CD14-positive monocyte (primary cell): Measurements from ENCODE around the gene LGALS9B. TPM values are rescaled to one million over a fixed set of nuclear protein-coding genes. Genes with fewer than 3 reads are reported as not detected.
"Not testable (repeated sequence)": the region's sequence is repeated elsewhere in the genome, so short reads cannot be mapped to it uniquely, and the experiment has no call there.

ENCODE experiments used
- DNase-seq, 3 donors: peaks; one replicate each; pipeline ENCODE4 v3.0.0-alpha.2; 2011 to 2022
- H2AFZ ChIP-seq: 2 replicates; pipeline ENCODE4 v1.6.0; 2012; ENCODE audit warnings: mild to moderate bottlenecking, low read depth, low read length, inconsistent platforms; ENCODE audit not compliant: insufficient read depth, poor library complexity, severe bottlenecking
- H3K27ac ChIP-seq, 2 donors: 1 replicate in 1 of 2; 2 replicates in 1 of 2; pipeline ENCODE4 v1.5.1; 2012 to 2013; ENCODE audit warnings: low read length in 2 of 2, control low read depth in 1 of 2, inconsistent platforms in 1 of 2, low read depth in 1 of 2, mild to moderate bottlenecking in 1 of 2
- H3K27me3 ChIP-seq, 2 donors: one replicate each; pipeline versions ENCODE4 v1.6.0 to v1.6.1; 2011 to 2013; ENCODE audit warnings: low read length in 2 of 2; ENCODE audit not compliant: control insufficient read depth in 2 of 2, insufficient read depth in 2 of 2
- H3K36me3 ChIP-seq, 2 donors: replicated peaks in 1 of 2; 1 replicate in 1 of 2; 2 replicates in 1 of 2; pipeline versions ENCODE4 v1.5.1 to v1.6.1; 2012 to 2013; ENCODE audit warnings: low read length in 2 of 2, control low read depth in 1 of 2, inconsistent platforms in 1 of 2, mild to moderate bottlenecking in 1 of 2; ENCODE audit not compliant: insufficient read depth in 2 of 2, control insufficient read depth in 1 of 2
- H3K4me1 ChIP-seq, 2 donors: 1 replicate in 1 of 2; 2 replicates in 1 of 2; pipeline versions ENCODE4 v1.5.1 to v1.6.1; 2012 to 2013; ENCODE audit warnings: low read length in 2 of 2, control low read depth in 1 of 2, inconsistent platforms in 1 of 2, mild to moderate bottlenecking in 1 of 2, moderate library complexity in 1 of 2; ENCODE audit not compliant: insufficient read depth in 2 of 2, control insufficient read depth in 1 of 2
- H3K4me2 ChIP-seq: replicated peaks from 2 replicates; pipeline ENCODE3; 2012; ENCODE audit warnings: low read length, moderate library complexity, mild to moderate bottlenecking; ENCODE audit not compliant: poor library complexity, severe bottlenecking; ENCODE audit errors: extremely low read depth
- H3K4me3 ChIP-seq, 3 experiments: fragments of 200-600 bp in 1 of 3; sonication (generic) in 1 of 3; replicated peaks in 1 of 3; 1 replicate in 2 of 3; 2 replicates in 1 of 3; pipeline ENCODE4 v1.5.1; 2011 to 2013; ENCODE audit warnings: low read length in 3 of 3, mild to moderate bottlenecking in 3 of 3, control low read depth in 2 of 3, low read depth in 2 of 3, inconsistent platforms in 1 of 3, moderate library complexity in 1 of 3
- H3K79me2 ChIP-seq: 2 replicates; pipeline ENCODE4 v1.6.0; 2012; ENCODE audit warnings: mild to moderate bottlenecking, control low read depth, inconsistent platforms, low read length, moderate library complexity; ENCODE audit not compliant: insufficient read depth
- H3K9ac ChIP-seq: 2 replicates; pipeline ENCODE4 v1.6.0; 2017; ENCODE audit warnings: low read length, mild to moderate bottlenecking; ENCODE audit not compliant: insufficient read depth, poor library complexity, severe bottlenecking
- H3K9me3 ChIP-seq, 2 donors: replicated peaks in 1 of 2; 1 replicate in 1 of 2; 2 replicates in 1 of 2; pipeline versions ENCODE4 v1.5.1 to v1.6.1; 2012 to 2013; ENCODE audit warnings: low read length in 2 of 2, control low read depth in 1 of 2; ENCODE audit not compliant: control insufficient read depth in 1 of 2, insufficient read depth in 1 of 2
- H4K20me1 ChIP-seq: 2 replicates; pipeline ENCODE4 v1.6.0; 2012; ENCODE audit warnings: mild to moderate bottlenecking, low read length, control low read depth, moderate library complexity; ENCODE audit not compliant: insufficient read depth
- H3K27ac Mint-ChIP-seq, 7 donors: one replicate each; pipeline ENCODE4 v1.8.0; 2020; ENCODE audit warnings: mild to moderate bottlenecking in 7 of 7, mixed read lengths in 7 of 7, moderate library complexity in 6 of 7, inconsistent platforms in 2 of 7
- H3K27me3 Mint-ChIP-seq, 3 donors: one replicate each; pipeline ENCODE4 v1.8.0; 2021 to 2022; ENCODE audit warnings: low read depth in 3 of 3, mild to moderate bottlenecking in 3 of 3, mixed read lengths in 3 of 3, moderate library complexity in 3 of 3, inconsistent platforms in 1 of 3
- H3K36me3 Mint-ChIP-seq, 2 donors: one replicate each; pipeline ENCODE4 v1.8.0; 2020; ENCODE audit warnings: mixed read lengths in 2 of 2, inconsistent platforms in 1 of 2, mild to moderate bottlenecking in 1 of 2
- H3K4me1 Mint-ChIP-seq: one replicate; pipeline ENCODE4 v1.8.0; 2020; ENCODE audit warnings: mild to moderate bottlenecking, mixed read lengths
- H3K4me3 Mint-ChIP-seq, 2 donors: one replicate each; pipeline ENCODE4 v1.8.0; 2020; ENCODE audit warnings: mild to moderate bottlenecking in 2 of 2, mixed read lengths in 2 of 2, moderate library complexity in 1 of 2
- H3K9me3 Mint-ChIP-seq, 7 donors: one replicate each; pipeline ENCODE4 v1.8.0; 2020 to 2022; ENCODE audit warnings: mixed read lengths in 7 of 7, mild to moderate bottlenecking in 6 of 7, moderate library complexity in 6 of 7, inconsistent platforms in 2 of 7
- WGBS: methylation state at CpG from one replicate; pipeline ENCODE4 v1.1.5; 2013; ENCODE audit warnings: missing lambda C conversion rate; ENCODE audit not compliant: insufficient coverage; 5-methylcytosine and 5-hydroxymethylcytosine counted together
- intact Hi-C, 2 donors: fragments of 100-400 bp; cut with micrococcal nuclease; formaldehyde crosslinking; loops; one replicate each; pipeline versions ENCODE4 v1.15.0 to v1.15.1; 2023
- polyA plus RNA-seq, 3 donors: library from polyadenylated mRNA; depleted of rRNA in 1 of 3; unstranded in 2 of 3; stranded (reverse) in 1 of 3; fragments of 300-500 nt in 2 of 3; fragments of >200 nt in 1 of 3; fragmentation: Illumina TruSeq in 2 of 3; gene quantifications; 1 replicate in 2 of 3; 2 replicates in 1 of 3; pipeline ENCODE4 v1.2.3, GENCODE V29; 2012 to 2021

The LGALS9B gene
- polyA plus RNA-seq, 3 donors: not detected

- DNase-seq, H3K4me3 ChIP-seq, H3K79me2 ChIP-seq, H4K20me1 ChIP-seq, H3K4me1 Mint-ChIP-seq, H2AFZ ChIP-seq, H3K27ac ChIP-seq, H3K9me3 ChIP-seq, H3K27ac Mint-ChIP-seq, H3K36me3 Mint-ChIP-seq, H3K4me2 ChIP-seq, H3K9ac ChIP-seq, H3K27me3 Mint-ChIP-seq, H3K4me3 Mint-ChIP-seq, H3K36me3 ChIP-seq, H3K27me3 ChIP-seq, H3K9me3 Mint-ChIP-seq, H3K4me1 ChIP-seq, intact Hi-C loops: not testable (repeated sequence)
- no CpG with 5 or more reads among the region's 12 CpGs for WGBS
Observed at GRCh38 chr17:20465535-20465934, 1.8 kb downstream of the LGALS9B start.

- H2AFZ ChIP-seq, H3K4me1 Mint-ChIP-seq, H4K20me1 ChIP-seq, DNase-seq, H3K4me3 Mint-ChIP-seq, H3K27ac Mint-ChIP-seq, H3K9me3 Mint-ChIP-seq, H3K36me3 Mint-ChIP-seq, intact Hi-C loops, H3K9me3 ChIP-seq, H3K4me3 ChIP-seq, H3K4me1 ChIP-seq, H3K79me2 ChIP-seq, H3K36me3 ChIP-seq, H3K9ac ChIP-seq, H3K27ac ChIP-seq, H3K27me3 Mint-ChIP-seq, H3K4me2 ChIP-seq, H3K27me3 ChIP-seq: not testable (repeated sequence)
- no CpG with 5 or more reads among the region's 9 CpGs for WGBS
Observed at GRCh38 chr17:20464854-20465414, 2.4 kb downstream of the LGALS9B start.

DNA sequence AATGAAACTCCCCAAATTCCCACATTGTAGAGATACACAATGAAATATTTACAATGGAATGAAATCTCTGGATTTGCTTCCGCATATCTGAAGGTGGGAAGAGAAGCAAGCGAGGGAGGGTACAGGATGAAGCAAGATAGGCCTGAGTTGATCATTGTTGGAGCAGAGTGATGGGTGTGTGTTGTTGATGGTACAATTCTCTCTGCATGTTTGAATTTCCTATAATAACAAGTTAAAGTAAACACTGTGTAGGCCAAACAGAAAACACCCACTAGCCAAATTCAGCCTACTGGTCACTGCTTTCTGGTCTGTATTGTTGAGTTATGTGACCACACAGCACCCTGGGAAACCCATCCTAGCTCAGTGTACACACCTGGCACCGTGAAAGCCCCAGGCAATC is 5.2 kb downstream of the LGALS9B start:
- H3K9ac ChIP-seq, intact Hi-C loops, H3K27me3 Mint-ChIP-seq, H3K4me3 ChIP-seq, H3K4me2 ChIP-seq, H3K36me3 ChIP-seq, H4K20me1 ChIP-seq, DNase-seq, H3K27me3 ChIP-seq, H3K27ac Mint-ChIP-seq, H2AFZ ChIP-seq, H3K27ac ChIP-seq, H3K4me3 Mint-ChIP-seq, H3K4me1 Mint-ChIP-seq, H3K9me3 Mint-ChIP-seq, H3K9me3 ChIP-seq, H3K36me3 Mint-ChIP-seq, H3K79me2 ChIP-seq, H3K4me1 ChIP-seq: not testable (repeated sequence)
- no CpG with 5 or more reads among the region's 3 CpGs for WGBS

DNA sequence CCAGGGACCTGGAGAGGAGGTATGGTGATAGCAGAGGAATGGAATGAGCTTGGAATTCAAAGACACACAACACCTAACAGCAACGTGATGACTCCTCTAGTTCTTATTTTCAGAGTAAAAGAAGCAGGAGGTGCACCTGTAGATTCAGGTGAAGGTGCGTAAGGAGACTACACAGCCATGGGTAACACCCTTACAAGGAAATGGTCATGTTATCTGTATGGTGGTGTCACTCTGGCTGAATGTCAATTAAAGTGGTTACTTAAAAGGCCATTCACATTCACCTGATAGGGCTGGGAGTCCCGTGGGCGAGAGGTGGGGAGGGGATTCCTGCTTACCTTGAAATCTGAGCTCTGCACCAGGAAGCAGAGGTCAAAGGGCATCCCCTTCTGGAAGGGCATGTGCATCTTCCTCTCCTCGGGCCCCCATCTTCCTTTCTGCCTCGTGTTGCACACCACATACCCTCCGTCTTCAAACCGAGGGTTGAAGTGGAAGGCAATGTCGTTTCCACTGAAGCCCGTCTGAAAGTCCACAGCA is 9.4 kb downstream of the LGALS9B start:
- intact Hi-C loops, H3K9me3 Mint-ChIP-seq, H3K36me3 ChIP-seq, H3K4me1 Mint-ChIP-seq, H3K4me3 ChIP-seq, H3K9me3 ChIP-seq, H3K4me3 Mint-ChIP-seq, H4K20me1 ChIP-seq, H3K4me2 ChIP-seq, H3K36me3 Mint-ChIP-seq, H2AFZ ChIP-seq, H3K27ac ChIP-seq, DNase-seq, H3K4me1 ChIP-seq, H3K27me3 ChIP-seq, H3K9ac ChIP-seq, H3K79me2 ChIP-seq, H3K27me3 Mint-ChIP-seq, H3K27ac Mint-ChIP-seq: not testable (repeated sequence)
- WGBS: no CpG with 5 or more reads among the region's 10 CpGs
